Measurements from ENCODE around the gene CPZ. TPM values are rescaled to one million over a fixed set of nuclear protein-coding genes. Genes with fewer than 3 reads are reported as not detected.

CPZ gene
- total RNA-seq, 1 experiment from 2014 or later = 37.3 TPM

- H3K36me3 Mint-ChIP-seq (ENCODE audit: insufficient read depth in 1 of 3, low read depth in 3 of 3) = no peaks in the 10 kb centered on the region
- H3K4me1 Mint-ChIP-seq = peaks cover 20 to 31% of the 10 kb centered on the region in 2 experiments
- Histone ChIP-seq H3K9ac (ENCODE audit: extremely low read depth, insufficient read length, low read length) (no peak overlapping the region), H3K56ac (ENCODE audit: insufficient read length, low read depth, low read length) (no peak overlapping the region), H3K4me2 (ENCODE audit: insufficient read depth, insufficient read length, low read length) (no peak overlapping the region), H3K4me1 (ENCODE audit: insufficient read depth, low read length) (no peaks in the 10 kb centered on the region), H3K27ac (ENCODE audit: insufficient read length, low read depth, low read length) (no peak overlapping the region), H2BK20ac (ENCODE audit: low read depth, low read length, poor library complexity, severe bottlenecking) (no peak overlapping the region), H2BK12ac (ENCODE audit: insufficient read length, low read depth, low read length) (no peak overlapping the region), H3K27me3 (ENCODE audit: insufficient read depth, low read length) (no peaks in the 10 kb centered on the region), H3K4ac (ENCODE audit: low read depth, low read length) (no peak overlapping the region), H3K23me2 (ENCODE audit: insufficient read length, low read depth, low read length, poor library complexity, severe bottlenecking) (no peaks in the 10 kb centered on the region), H4K20me1 (ENCODE audit: control insufficient read depth, insufficient read depth, insufficient read length) (peaks cover 2% of the 10 kb centered on the region), H2BK15ac (ENCODE audit: low read depth, low read length) (no peak overlapping the region), H2AK5ac (ENCODE audit: insufficient read length, low read length) (no peak overlapping the region), H3K9me3 (ENCODE audit: control insufficient read depth, low read depth, low read length) (no peaks in the 10 kb centered on the region), H3K79me2 (ENCODE audit: insufficient read depth, low read length) (no peaks in the 10 kb centered on the region), H3K23ac (ENCODE audit: insufficient read length, low read depth, low read length) (no peak overlapping the region), H4K5ac (ENCODE audit: insufficient read length, low read depth, low read length) (no peak overlapping the region), H3K18ac (ENCODE audit: insufficient read length, low read depth, low read length) (no peak overlapping the region), H2BK5ac (ENCODE audit: insufficient read length, low read length) (no peak overlapping the region), H3K79me1 (ENCODE audit: insufficient read depth, low read depth, low read length, poor library complexity, severe bottlenecking) (no peaks in the 10 kb centered on the region), H2AFZ (ENCODE audit: low read length) (no peak overlapping the region), H3K14ac (ENCODE audit: insufficient read depth, low read length) (no peak overlapping the region), H4K8ac (replicated peaks; ENCODE audit: insufficient read length, low read depth, low read length) (no peak overlapping the region), H4K91ac (ENCODE audit: insufficient read length, low read depth, low read length) (no peak overlapping the region), H3T11ph (ENCODE audit: low read length) (no peak overlapping the region), H2BK120ac (ENCODE audit: low read depth, low read length, poor library complexity, severe bottlenecking) (no peak overlapping the region)
- no peaks in the 10 kb centered on the region; a peak in 1 of 5 replicates for H3K9me3 Mint-ChIP-seq
- no peaks in the 10 kb centered on the region; the same call in none of the 2 replicates for H3K27me3 Mint-ChIP-seq (ENCODE audit: low read depth)
- no peak overlapping the region for H3K4me3 Mint-ChIP-seq
- no peak for TF ChIP-seq CTCF (conservative IDR thresholded peaks at IDR 0.05)
- no peak for DNase-seq
- WGBS (ENCODE audit: extremely low coverage, insufficient read length, low lambda C conversion rate) = no CpG with 5 or more reads among the region's 8 CpGs
- no peak overlapping the region for H3K27ac Mint-ChIP-seq
These were observed 39.3 kb upstream of the CPZ start for GRCh38 chr4:8553216-8553615.
